Measurements from ENCODE around the gene FAS.

The FAS gene

DNA sequence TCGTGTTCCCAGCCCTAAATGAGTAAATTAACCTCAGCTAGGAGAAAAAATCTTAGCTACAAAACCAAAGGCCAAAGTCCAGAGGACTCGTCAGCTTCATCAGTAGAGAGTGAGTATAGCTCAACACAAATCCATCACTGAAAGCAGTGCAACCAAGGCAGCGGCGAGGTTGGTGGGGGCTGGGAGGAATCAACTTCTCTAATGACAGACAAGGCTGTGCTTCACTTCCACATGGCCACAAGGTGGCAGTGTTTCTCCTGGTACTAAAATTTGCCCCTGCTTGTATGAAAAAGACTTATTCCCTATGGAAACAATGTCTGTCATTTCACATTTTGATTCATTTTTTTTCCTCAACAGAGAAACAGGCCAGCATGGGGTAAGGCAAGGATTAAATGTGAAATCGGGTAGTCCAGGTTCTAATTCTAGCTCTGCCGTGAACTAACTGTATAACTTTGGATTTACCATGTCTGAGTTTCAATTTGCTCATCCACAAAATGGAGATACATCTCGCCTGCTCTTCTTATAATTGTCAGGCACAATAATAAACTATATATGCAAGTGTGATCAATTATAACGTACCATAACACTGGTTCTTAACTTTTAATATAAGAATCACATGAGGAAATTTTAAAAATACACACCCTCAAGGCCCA, 39.3 kb downstream of the FAS start:
- TF ChIP-seq, protein P1, sequence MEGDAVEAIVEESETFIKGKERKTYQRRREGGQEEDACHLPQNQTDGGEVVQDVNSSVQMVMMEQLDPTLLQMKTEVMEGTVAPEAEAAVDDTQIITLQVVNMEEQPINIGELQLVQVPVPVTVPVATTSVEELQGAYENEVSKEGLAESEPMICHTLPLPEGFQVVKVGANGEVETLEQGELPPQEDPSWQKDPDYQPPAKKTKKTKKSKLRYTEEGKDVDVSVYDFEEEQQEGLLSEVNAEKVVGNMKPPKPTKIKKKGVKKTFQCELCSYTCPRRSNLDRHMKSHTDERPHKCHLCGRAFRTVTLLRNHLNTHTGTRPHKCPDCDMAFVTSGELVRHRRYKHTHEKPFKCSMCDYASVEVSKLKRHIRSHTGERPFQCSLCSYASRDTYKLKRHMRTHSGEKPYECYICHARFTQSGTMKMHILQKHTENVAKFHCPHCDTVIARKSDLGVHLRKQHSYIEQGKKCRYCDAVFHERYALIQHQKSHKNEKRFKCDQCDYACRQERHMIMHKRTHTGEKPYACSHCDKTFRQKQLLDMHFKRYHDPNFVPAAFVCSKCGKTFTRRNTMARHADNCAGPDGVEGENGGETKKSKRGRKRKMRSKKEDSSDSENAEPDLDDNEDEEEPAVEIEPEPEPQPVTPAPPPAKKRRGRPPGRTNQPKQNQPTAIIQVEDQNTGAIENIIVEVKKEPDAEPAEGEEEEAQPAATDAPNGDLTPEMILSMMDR (conservative IDR thresholded peaks at IDR 0.05; ENCODE audit: low read length), result peak; percentile 91
- no peak overlapping the region for H3K4me3 ChIP-seq (ENCODE audit: low read length)
- peak; percentile 84 for DNase-seq (ENCODE audit: low read depth)

DNA sequence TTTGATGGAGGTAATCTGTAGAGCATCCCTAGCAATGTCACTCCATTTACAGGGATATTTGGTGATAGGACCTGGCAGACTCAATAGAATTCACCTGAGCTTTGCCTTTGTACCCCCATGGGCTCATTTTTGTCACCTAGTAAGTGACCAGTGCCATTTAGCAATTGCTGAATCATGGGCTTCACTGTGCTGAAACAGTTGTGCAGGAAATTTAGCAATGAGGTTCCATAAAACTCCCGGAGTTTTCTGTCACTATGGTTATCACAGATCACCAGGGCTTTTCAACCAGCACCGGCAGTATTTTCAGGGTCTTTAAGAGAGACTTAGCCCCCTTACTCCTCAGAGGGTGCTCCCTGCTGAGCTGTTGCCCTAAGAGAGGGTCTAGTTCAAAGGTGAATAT, 40.2 kb downstream of the FAS start:
- TF ChIP-seq, protein P1 (conservative IDR thresholded peaks at IDR 0.05; ENCODE audit: low read length), result no peak
- H3K4me3 ChIP-seq (ENCODE audit: low read length), result no peak overlapping the region
- DNase-seq (ENCODE audit: low read depth), result no peak

DNA sequence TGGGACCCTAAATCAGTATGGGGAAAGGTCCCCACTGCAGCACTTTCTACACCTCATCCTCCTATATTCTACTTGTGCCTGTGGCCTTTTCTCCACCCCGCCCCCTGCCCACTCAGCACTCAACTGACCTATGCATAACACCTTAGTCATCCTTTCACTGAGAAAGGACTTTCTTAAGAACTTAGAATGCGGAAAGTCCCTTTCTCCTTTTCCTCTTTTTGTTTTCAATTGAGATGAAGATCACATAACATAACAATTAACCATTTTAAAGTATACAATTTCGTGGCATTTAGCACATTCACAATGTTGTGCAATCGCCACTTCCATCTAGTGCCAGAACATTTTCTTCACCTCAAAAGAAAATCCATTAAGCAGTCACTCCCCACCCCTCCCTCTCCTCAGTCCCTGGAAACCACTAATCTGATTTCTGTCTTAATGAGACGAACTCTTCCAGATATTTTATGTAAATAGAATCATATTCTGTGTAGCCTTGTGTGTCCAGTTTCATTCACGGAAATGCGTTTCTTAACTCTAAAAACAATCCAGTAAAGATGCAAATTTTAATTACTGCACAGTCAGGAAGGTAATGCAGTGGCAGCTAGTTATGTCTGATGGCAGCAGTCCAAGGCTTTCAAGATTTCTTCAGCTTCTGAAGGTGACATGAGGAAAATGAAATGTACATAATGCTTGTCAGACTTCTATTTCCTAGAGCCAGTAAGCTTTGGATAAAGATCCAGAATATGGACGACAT, 41.7 kb downstream of the FAS start:
- H3K4me3 ChIP-seq (ENCODE audit: low read length), result no peak overlapping the region
- TF ChIP-seq, protein P1 (conservative IDR thresholded peaks at IDR 0.05; ENCODE audit: low read length), result no peak
- peak; percentile 76 for DNase-seq (ENCODE audit: low read depth)

DNA sequence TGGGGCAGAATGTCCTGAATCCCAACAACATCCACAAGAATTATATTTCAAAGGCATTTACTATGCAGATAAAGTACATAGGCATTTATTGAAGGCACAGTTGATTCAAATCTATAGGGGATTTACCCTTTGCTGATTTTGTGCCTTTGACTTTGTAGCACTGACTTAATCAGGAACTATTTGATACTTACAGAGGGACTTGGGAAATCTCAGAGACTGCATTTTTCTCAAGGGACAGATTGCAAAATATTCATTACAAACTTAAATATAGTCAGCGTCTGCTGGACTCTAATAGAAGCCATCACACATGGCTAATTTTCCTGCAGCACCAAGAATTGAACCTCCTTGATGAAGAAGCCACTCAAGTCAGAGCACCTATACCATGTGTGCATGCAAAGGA, 44.9 kb downstream of the FAS start:
- TF ChIP-seq, protein P1 (conservative IDR thresholded peaks at IDR 0.05; ENCODE audit: low read length), result no peak
- DNase-seq (ENCODE audit: low read depth), result peak; percentile 15
- no peak overlapping the region for H3K4me3 ChIP-seq (ENCODE audit: low read length)

DNA sequence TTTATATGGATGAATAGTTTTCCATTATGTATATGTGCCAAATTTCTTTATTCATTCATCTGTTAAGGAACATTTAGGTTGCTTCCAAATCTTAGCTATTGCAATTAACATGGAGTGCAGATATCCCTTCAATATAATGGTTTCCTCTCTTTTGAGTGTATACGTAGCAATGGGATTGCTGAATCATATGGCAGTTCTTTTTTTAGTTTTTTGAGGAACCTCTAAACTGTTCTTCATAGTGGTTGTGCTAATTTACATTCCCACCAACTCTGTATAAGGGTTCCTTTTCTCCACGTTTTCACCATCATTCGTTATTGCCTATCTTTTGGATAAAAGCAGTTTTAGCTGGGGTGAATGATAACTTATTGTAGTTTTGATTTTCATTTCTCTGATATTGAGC, 46.5 kb downstream of the FAS start:
- no peak overlapping the region for H3K4me3 ChIP-seq (ENCODE audit: low read length)
- TF ChIP-seq, protein P1 (conservative IDR thresholded peaks at IDR 0.05; ENCODE audit: low read length), result no peak
- DNase-seq (ENCODE audit: low read depth), result no peak

DNA sequence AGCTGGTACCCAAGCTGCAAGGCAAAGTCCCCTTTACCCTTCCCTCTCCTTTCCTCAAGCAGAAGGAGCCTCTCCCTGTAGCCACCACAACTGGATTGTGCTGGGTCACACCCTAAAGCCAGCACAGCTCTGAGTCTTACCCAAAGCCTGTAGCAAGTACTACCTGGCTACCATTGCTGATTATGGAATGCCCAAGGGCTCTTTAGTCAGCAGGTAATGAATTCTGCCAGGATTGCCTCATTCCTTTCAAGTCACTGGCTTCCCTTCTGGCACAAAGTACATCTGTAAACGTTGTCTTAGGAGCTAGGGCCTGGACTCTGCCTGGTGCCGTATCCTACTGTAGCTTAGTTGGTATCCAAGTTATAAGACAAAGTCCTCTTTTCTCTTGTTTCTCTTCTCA, 52.0 kb downstream of the FAS start:
- DNase-seq (ENCODE audit: low read depth), result no peak
- TF ChIP-seq, protein P1 (conservative IDR thresholded peaks at IDR 0.05; ENCODE audit: low read length), result no peak
- no peak overlapping the region for H3K4me3 ChIP-seq (ENCODE audit: low read length)

DNA sequence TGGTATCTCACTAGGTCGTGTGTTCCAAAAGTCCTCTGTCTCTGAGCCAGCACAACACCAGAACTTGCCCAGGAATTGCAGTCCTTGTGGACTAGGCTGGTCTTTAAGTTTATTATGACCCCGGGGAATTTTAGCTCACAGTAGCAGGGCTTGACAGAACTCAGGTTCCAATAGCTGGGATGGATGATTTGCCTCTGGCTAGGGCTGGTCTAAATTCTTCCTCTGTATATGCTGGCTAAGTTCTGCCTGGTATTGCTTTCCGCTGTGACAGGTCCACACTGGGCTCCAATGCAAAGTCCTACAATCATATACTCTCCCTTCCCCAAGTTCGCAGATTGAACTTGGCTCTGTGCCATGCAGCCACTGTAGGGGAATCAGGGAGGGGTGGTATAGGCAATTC, 52.5 kb downstream of the FAS start:
- TF ChIP-seq, protein P1 (conservative IDR thresholded peaks at IDR 0.05; ENCODE audit: low read length), result no peak
- DNase-seq (ENCODE audit: low read depth), result no peak
- H3K4me3 ChIP-seq (ENCODE audit: low read length), result no peak overlapping the region
